Suprapubic skin (tissue), 4 donors: ENCODE results near the gene GALNT4. TPM values are rescaled to one million over a fixed set of nuclear protein-coding genes. Genes with fewer than 3 reads are reported as not detected.

Source experiments
- DNase-seq, 2 donors: peaks; one replicate each; pipeline ENCODE4 v3.0.0-alpha.2; 2019; ENCODE audit warnings: low spot score in 2 of 2
- H3K27ac ChIP-seq: fragments of 200-600 bp; sonication (generic); one replicate; pipeline ENCODE4 v1.5.1; 2019
- H3K27me3 ChIP-seq: fragments of 200-600 bp; sonication (generic); one replicate; pipeline ENCODE4 v1.5.1; 2019
- H3K36me3 ChIP-seq: fragments of 200-600 bp; sonication (generic); one replicate; pipeline ENCODE4 v1.5.1; 2019
- H3K4me1 ChIP-seq: fragments of 200-600 bp; sonication (generic); one replicate; pipeline ENCODE4 v1.5.1; 2019
- H3K4me3 ChIP-seq: fragments of 200-600 bp; sonication (generic); one replicate; pipeline ENCODE4 v1.5.1; 2019; ENCODE audit warnings: mild to moderate bottlenecking
- H3K9me3 ChIP-seq: fragments of 200-600 bp; sonication (generic); one replicate; pipeline ENCODE4 v1.5.1; 2019
- EP300 ChIP-seq: sonication (generic); formaldehyde crosslinking; IDR thresholded peaks from one replicate; pipeline ENCODE4 v1.6.1; 2017; ENCODE audit warnings: antibody characterized with exemption
- POLR2A ChIP-seq, 2 donors: fragments of 450-650 bp; IDR thresholded peaks; one replicate each; pipeline ENCODE4 v1.6.1; 2017; ENCODE audit warnings: antibody characterized with exemption in 2 of 2, mild to moderate bottlenecking in 2 of 2, moderate library complexity in 2 of 2
- POLR2AphosphoS5 ChIP-seq, 3 donors: sonication (generic); formaldehyde crosslinking; IDR thresholded peaks; one replicate each; pipeline ENCODE4 v1.6.1; 2017; ENCODE audit warnings: antibody characterized with exemption in 3 of 3
- whole genome bisulfite sequencing: methylation state at CpG from one replicate; pipeline ENCODE4 v1.1.5; 2018; 5-methylcytosine and 5-hydroxymethylcytosine counted together
- total RNA-seq, 4 donors: library from RNA; depleted of rRNA; stranded (reverse); fragments of >200 nt; gene quantifications; one replicate each; pipeline ENCODE4 v1.1.0, GENCODE V29; 2016
- TF ChIP-seq, protein P1 (sequence below), 2 donors: fragments of 200-600 bp in 1 of 2; fragments of 450-650 bp in 1 of 2; sonication (generic) in 1 of 2; IDR thresholded peaks; one replicate each; pipeline ENCODE4 v1.5.1; 2016 to 2019; ENCODE audit warnings: antibody characterized with exemption in 2 of 2, mild to moderate bottlenecking in 1 of 2, moderate library complexity in 1 of 2

Gene GALNT4
- total RNA-seq, 4 donors from 2014 or later = 3.9 to 5.6 (median 4.9) TPM

DNA sequence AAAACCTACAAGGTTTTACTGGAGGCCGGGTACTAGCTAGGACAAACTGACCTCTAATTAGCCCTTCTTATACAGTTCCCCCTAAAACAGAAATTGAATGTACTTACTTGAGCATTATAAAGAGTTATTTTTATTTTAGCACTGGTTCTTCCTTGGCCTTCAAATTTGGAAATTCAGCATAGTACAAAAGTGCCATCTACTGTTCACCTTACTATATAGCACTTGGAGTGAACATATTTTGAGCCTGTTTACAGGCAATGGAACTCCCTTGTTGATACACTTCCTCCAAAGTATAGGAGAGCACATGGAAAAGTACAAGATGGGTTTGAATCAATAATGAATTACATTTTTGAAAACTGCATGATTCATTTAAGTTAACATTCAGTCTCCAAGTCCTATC lies 5.1 kb upstream of the GALNT4 start:
- Histone ChIP-seq H3K4me3 (no peak overlapping the region), H3K27me3 (no peaks in the 10 kb centered on the region), H3K9me3 (no peaks in the 10 kb centered on the region), H3K27ac (no peak overlapping the region), H3K36me3 (no peaks in the 10 kb centered on the region), H3K4me1 (peaks cover 10% of the 10 kb centered on the region)
- WGBS = 30% methylated on average over 1 of the region's 1 CpG
- TF ChIP-seq POLR2A (IDR thresholded peaks at IDR 0.05) = no peak
- TF ChIP-seq, protein P1, sequence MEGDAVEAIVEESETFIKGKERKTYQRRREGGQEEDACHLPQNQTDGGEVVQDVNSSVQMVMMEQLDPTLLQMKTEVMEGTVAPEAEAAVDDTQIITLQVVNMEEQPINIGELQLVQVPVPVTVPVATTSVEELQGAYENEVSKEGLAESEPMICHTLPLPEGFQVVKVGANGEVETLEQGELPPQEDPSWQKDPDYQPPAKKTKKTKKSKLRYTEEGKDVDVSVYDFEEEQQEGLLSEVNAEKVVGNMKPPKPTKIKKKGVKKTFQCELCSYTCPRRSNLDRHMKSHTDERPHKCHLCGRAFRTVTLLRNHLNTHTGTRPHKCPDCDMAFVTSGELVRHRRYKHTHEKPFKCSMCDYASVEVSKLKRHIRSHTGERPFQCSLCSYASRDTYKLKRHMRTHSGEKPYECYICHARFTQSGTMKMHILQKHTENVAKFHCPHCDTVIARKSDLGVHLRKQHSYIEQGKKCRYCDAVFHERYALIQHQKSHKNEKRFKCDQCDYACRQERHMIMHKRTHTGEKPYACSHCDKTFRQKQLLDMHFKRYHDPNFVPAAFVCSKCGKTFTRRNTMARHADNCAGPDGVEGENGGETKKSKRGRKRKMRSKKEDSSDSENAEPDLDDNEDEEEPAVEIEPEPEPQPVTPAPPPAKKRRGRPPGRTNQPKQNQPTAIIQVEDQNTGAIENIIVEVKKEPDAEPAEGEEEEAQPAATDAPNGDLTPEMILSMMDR (IDR thresholded peaks at IDR 0.05) = peak; percentile 66 to 72
- no peak for DNase-seq

DNA sequence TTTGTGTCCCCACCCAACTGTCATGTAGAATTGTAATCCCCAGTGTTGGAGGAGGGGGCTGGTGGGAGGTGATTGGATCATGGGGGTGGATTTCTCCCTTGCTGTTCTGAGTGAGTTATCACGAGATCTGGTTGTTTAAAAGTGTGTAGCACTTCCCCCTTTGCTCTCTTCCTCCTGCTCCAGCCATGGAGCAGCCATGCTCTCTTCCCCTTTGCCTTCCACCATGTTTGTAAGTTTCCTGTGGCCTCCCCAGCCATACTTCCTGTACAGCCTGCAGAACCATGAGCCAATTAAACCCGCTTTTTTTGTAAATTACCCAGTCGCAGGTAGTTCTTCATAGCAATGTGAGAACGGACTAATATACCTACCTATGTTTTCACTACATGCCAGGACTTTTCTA lies 3.8 kb upstream of the GALNT4 start:
- Histone ChIP-seq H3K27ac (no peak overlapping the region), H3K9me3 (no peaks in the 10 kb centered on the region), H3K36me3 (no peaks in the 10 kb centered on the region), H3K27me3 (no peaks in the 10 kb centered on the region), H3K4me3 (no peak overlapping the region), H3K4me1 (peaks cover 20% of the 10 kb centered on the region)
- no peak for DNase-seq
- TF ChIP-seq EP300 (no peak), POLR2AphosphoS5 (IDR thresholded peaks at IDR 0.05) (no peak), POLR2A (IDR thresholded peaks at IDR 0.05) (no peak)
- TF ChIP-seq, protein P1 (IDR thresholded peaks at IDR 0.05) = no peak
- WGBS = 78% methylated on average over 4 of the region's 4 CpGs

DNA sequence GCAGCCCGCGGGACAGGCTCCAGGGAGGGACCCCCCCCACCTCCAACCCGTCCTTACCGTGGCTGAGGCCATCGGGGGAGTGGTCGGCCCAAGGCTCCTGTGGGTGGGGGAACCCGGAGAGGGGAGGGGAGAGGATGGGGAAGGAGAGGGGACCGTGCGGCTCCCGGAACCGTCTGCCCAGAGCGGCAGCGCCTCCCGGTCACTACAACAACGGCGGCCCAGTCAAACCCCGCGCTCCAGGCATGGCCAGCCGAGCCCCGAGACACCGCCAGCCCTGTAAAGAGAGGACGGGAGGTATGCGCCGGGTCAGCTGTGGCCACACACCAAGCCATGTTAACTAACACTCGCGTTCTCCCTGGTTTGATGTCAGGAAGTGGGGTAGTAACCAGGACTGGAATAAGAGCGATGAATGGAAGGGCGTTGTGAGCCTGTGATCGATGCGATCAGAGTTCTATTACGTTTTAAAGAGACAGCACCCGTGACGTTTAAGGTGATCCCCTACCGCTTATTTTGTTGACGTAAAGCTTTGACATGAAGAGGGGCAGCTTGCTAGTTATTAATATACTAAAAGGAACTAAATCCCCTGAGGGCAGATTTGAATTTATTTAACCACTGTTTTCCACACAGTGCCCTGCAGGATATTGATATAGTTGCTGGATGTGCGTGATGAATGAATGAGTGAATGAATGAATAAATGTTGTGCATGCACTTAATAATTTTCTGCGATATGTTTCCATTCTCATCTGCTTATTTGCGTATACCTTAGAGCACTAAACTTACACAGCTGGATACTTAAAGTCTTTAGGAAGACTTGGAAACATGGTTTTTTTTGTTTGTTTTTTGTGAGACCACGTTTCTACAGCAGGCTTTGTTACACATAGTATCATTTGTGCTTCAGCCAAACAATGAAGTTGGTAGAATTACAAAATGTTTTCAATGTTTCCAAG lies 1.5 kb upstream of the GALNT4 start, which contains the start of gene POC1B:
TSS of gene POC1B (minus strand) at position 224 of the 947 bp plus-strand sequence. CDS start at position 72, 152 bp downstream.
- no peak for TF ChIP-seq POLR2A (IDR thresholded peaks at IDR 0.05)
- no peak for TF ChIP-seq EP300
- H3K9me3 ChIP-seq = no peaks in the 10 kb centered on the region
- peak; percentile 85 to 86 for DNase-seq
- peaks cover 43% of the 10 kb centered on the region for H3K4me1 ChIP-seq
- H3K36me3 ChIP-seq = no peaks in the 10 kb centered on the region
- no peaks in the 10 kb centered on the region for H3K27me3 ChIP-seq
- H3K27ac ChIP-seq = peak within 1 kb of the TSS; percentile 90
- 2% methylated on average over 17 of the region's 39 CpGs for WGBS
- peak within 1 kb of the TSS; percentile 96 for H3K4me3 ChIP-seq

DNA sequence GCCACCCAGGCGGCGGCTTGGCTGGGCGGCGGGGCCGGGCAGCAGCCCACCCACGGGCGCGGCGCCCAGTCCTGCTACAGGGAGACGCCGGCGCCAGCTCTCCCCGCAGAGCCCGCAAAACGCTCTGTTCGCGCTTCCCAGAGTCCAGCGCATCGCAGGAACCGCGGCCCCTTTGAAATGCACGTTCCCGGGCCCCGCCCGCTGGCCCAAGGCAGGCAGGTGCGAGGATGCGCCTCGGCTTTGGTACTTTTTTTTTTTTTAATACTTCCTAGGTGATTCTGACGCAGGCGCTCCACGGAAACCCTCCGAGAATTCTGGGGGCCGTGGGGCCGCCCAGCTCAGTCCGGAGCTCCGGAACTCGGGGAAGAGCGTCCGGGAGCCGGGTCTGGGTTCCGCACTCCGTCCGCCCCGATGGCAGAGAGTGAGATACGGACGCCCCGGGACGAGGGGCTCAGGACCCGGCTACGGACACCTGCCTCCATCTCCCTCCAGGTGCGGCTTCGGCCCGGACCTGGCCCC lies 768 bp upstream of the GALNT4 start:
- Histone ChIP-seq H3K27ac (peak overlapping the region; percentile 90), H3K27me3 (no peaks in the 10 kb centered on the region), H3K4me3 (peak overlapping the region; percentile 96), H3K36me3 (no peaks in the 10 kb centered on the region), H3K9me3 (no peaks in the 10 kb centered on the region), H3K4me1 (peaks cover 44% of the 10 kb centered on the region)
- 0% methylated on average over 20 of the region's 53 CpGs for WGBS
- peak in 1 of 2 donors; percentile 68 for DNase-seq
- TF ChIP-seq EP300 (no peak), POLR2A (IDR thresholded peaks at IDR 0.05) (no peak), POLR2AphosphoS5 (IDR thresholded peaks at IDR 0.05) (no peak)
- TF ChIP-seq, protein P1 (IDR thresholded peaks at IDR 0.05) = no peak

DNA sequence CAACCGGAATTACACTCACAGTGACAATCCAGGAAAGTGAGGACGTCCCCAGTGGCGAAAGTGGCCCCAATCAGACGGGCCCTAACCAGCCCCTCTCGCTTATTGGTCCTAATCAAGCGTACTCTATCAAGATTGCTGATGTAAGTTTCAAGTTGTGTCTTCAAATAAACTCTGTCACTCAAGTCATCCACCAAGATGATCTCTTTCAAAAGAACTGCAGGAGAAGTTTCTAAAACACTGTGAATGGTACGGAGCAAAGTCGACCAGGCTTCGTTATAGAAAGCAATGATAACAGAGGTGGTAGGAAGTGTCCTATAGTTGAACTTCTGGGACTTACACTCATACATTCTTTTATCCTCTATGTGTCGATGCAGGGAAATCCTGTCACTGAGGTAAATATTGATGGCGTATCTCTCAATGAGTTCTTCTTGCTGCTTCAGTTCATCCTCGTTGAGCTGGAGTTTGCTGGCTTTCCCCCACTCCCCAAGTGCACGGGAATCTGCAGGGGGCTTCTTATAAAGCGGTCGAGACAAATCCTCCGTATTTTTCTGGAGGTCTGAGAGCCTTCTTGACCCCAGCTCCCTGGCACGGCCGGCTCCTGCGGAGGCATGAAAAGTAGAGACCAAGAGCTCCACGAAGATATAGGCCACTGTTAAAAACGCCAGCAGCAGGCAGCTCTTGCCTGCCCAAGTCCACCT lies 604 bp downstream of the GALNT4 start:
- Histone ChIP-seq H3K4me3 (peak overlapping the region; percentile 96), H3K4me1 (peaks cover 52% of the 10 kb centered on the region), H3K36me3 (no peaks in the 10 kb centered on the region), H3K27me3 (no peaks in the 10 kb centered on the region), H3K9me3 (no peaks in the 10 kb centered on the region), H3K27ac (peak overlapping the region; percentile 90)
- WGBS = 46% methylated on average over 15 of the region's 21 CpGs
- no peak for DNase-seq
- TF ChIP-seq, protein P1 (IDR thresholded peaks at IDR 0.05) = no peak
